Spleen (tissue), 7 donors: ENCODE measurements around the gene CD320.

ENCODE experiments used
- CTCF ChIP-seq, 11 experiments: fragments of 200-600 bp in 7 of 11; fragments of 450-650 bp in 4 of 11; sonication (generic) in 4 of 11; IDR thresholded peaks in 8 of 11; conservative IDR thresholded peaks in 3 of 11; 1 replicate in 7 of 11; 2 replicates in 4 of 11; pipeline versions ENCODE4 v1.4.0 to v1.8.0; 2016 to 2021; ENCODE audit warnings: antibody characterized with exemption in 11 of 11, inconsistent platforms in 4 of 11, mild to moderate bottlenecking in 1 of 11
- POLR2AphosphoS5 ChIP-seq, 3 donors: sonication (generic); formaldehyde crosslinking; IDR thresholded peaks; one replicate each; pipeline ENCODE4 v1.5.1; 2017; ENCODE audit warnings: antibody characterized with exemption in 3 of 3
- donor health status: DM: no; HTN: no; CAD: no; lungs with moderate emphysema.
- donor health status: DM: no; HTN: no; CAD: no.
- donor health status: DM: no; HTN: no; CAD: no.

GRCh38 chr19:8256276-8257051 lies 51.7 kb downstream of the CD320 start:
- TF ChIP-seq CTCF (IDR thresholded peaks at IDR 0.05 in 8 of 11, conservative IDR thresholded peaks at IDR 0.05 in 3 of 11): no peak
- no peak for TF ChIP-seq POLR2AphosphoS5 (IDR thresholded peaks at IDR 0.05)
